Urinary bladder (tissue), 4 donors: ENCODE measurements around the gene LDLRAD4. TPM values are rescaled to one million over a fixed set of nuclear protein-coding genes. Genes with fewer than 3 reads are reported as not detected.

Experiments
- DNase-seq: peaks from one replicate; pipeline ENCODE4 v3.0.0-alpha.2; 2015; ENCODE audit errors: extremely low spot score
- H3K27ac ChIP-seq: one replicate; pipeline ENCODE4 v1.5.1; 2013; ENCODE audit warnings: low read depth, mild to moderate bottlenecking, moderate library complexity
- H3K36me3 ChIP-seq: one replicate; pipeline ENCODE4 v1.6.1; 2013; ENCODE audit warnings: mild to moderate bottlenecking, moderate library complexity; ENCODE audit not compliant: insufficient read depth
- H3K4me1 ChIP-seq: one replicate; pipeline ENCODE4 v1.6.1; 2013; ENCODE audit warnings: mild to moderate bottlenecking, moderate library complexity; ENCODE audit not compliant: insufficient read depth
- H3K4me3 ChIP-seq: one replicate; pipeline ENCODE4 v1.5.1; 2013; ENCODE audit warnings: low read depth, low read length
- WGBS: extraction: QIAGEN DNeasy Blood & Tissue Kit; methylation state at CpG from one replicate; pipeline ENCODE4 v1.1.7; 2013; 5-methylcytosine and 5-hydroxymethylcytosine counted together
- polyA plus RNA-seq: library from polyadenylated mRNA; stranded (reverse); fragments of 200-250 nt; gene quantifications from one replicate; pipeline ENCODE4 v1.2.3, GENCODE V29; 2013
- total RNA-seq: library from RNA; depleted of rRNA; stranded (reverse); fragments of >200 nt; gene quantifications from one replicate; pipeline ENCODE4 v1.2.3, GENCODE V29; 2014
- donor health status: healthy with polysubstance abuse.
- donor health status: healthy.

The LDLRAD4 gene
- total and polyA plus RNA-seq, 2 donors = 13.8 to 52.3 TPM

DNA sequence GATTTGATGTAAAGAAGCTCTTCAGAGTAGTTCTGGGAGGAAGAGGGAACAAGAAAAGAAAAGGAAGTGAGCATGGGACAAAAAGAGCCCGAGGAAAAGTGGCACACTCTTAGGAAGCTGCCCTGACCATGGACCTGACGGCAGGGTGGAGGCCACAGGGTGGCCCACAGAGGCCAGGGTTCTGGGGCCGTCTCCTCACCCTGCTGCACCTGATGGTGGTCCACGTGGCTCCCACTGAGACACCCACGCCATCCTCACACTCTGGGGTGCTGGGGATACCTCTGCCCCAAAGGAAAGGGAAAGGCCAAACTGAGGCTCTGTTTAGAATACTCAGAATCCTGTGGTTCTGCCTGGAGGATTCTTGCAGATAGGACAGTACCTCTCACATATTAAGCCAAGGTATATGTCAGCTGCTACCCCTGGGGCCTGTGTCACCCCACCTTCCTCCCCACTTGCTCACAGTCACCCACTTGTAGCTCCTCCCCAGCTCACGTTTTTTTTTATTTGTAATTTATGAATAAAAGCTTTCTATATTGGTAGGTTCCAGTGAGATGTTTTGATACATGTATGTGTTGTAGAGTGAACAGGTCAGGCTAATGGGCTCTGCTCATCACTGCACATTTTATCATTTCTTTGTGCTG, 171.1 kb downstream of the LDLRAD4 start:
- no peak for DNase-seq
- H3K27ac ChIP-seq = no peak overlapping the region
- no peaks in the 10 kb centered on the region for H3K36me3 ChIP-seq
- H3K4me1 ChIP-seq = no peaks in the 10 kb centered on the region
- 87% methylated on average over 6 of the region's 6 CpGs for WGBS
- no peak overlapping the region for H3K4me3 ChIP-seq

DNA sequence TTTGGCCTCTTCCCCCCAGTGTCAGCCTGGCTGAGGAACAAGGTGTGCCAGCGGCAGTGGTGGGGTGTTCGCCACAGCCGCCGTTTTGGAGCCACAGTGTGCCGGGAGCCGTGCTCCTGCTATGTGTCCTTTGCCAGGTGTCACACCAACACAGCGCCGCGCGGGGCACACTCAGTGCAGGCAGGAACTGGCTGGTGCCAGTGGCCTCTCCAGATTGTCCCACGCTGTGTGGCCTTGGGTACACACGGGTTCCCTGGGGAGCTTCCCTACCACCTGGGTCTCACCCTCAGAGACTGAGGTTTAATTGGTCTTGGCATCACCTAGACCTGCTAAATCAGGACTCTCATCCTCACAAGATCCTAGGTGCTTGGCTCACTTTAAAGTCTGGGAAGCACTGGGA, 171.6 kb downstream of the LDLRAD4 start:
- Histone ChIP-seq H3K4me1 (no peaks in the 10 kb centered on the region), H3K27ac (no peak overlapping the region), H3K4me3 (no peak overlapping the region), H3K36me3 (no peaks in the 10 kb centered on the region)
- no peak for DNase-seq
- 98% methylated on average over 12 of the region's 12 CpGs for WGBS

- WGBS = 95% methylated on average over 4 of the region's 4 CpGs
- DNase-seq = no peak
- H3K4me1 ChIP-seq = no peaks in the 10 kb centered on the region
- no peaks in the 10 kb centered on the region for H3K36me3 ChIP-seq
- H3K27ac ChIP-seq = no peak overlapping the region
- no peak overlapping the region for H3K4me3 ChIP-seq
These were observed 172.2 kb downstream of the LDLRAD4 start for GRCh38 chr18:13390711-13391110.

- Histone ChIP-seq H3K36me3 (no peaks in the 10 kb centered on the region), H3K4me1 (no peaks in the 10 kb centered on the region), H3K27ac (no peak overlapping the region), H3K4me3 (no peak overlapping the region)
- DNase-seq = no peak
- 96% methylated on average over 12 of the region's 12 CpGs for WGBS
These were observed 173.6 kb downstream of the LDLRAD4 start for GRCh38 chr18:13392029-13392750.

DNA sequence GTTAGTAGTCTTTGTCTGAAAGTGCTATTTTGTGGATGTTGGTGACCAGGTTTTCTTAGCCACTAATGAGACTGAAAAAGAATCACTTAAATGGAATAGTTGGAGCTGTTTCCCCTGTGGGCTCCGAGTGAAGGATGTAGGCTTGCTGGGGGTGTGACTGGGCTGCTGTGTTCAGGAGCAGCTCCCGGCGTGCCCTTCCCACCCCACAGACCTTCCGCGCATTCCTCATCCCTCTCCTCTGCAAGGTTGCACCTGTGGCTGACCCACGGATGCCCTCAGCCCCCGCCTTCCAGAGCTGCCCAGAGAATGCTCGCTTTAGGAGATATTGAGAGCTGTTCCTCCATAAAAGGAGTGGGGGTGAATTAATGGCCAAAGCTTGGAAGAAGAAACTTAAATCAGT, 174.3 kb downstream of the LDLRAD4 start:
- H3K27ac ChIP-seq = no peak overlapping the region
- 85% methylated on average over 8 of the region's 8 CpGs for WGBS
- no peaks in the 10 kb centered on the region for H3K4me1 ChIP-seq
- no peaks in the 10 kb centered on the region for H3K36me3 ChIP-seq
- DNase-seq = no peak
- no peak overlapping the region for H3K4me3 ChIP-seq

GRCh38 chr18:13393338-13393737, 174.8 kb downstream of the LDLRAD4 start:
- Histone ChIP-seq H3K4me1 (no peaks in the 10 kb centered on the region), H3K27ac (no peak overlapping the region), H3K36me3 (no peaks in the 10 kb centered on the region), H3K4me3 (no peak overlapping the region)
- WGBS = 80% methylated on average over 11 of the region's 11 CpGs
- no peak for DNase-seq

DNA sequence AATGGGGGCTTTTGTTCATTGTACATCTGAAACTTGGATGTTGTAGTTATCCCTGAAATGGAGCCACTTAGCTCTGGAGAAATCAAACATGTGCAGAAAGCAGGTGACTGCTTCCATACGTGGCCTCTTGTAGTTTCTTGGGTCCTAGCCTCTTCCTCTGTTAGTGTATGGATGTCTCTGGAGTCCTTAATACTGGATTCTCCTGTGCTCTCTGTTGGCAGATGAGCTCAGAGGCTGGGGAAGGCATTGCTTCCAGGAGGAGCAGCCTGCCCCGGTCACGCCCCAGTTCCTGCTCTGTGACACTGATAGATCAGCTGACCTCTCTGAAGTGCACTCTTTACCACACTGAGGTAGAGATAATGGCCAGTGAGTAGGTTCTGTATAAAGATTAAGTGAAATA, 176.2 kb downstream of the LDLRAD4 start:
- 67% methylated on average over 3 of the region's 3 CpGs for WGBS

GRCh38 chr18:13395577-13395976, 177.0 kb downstream of the LDLRAD4 start:
- H3K36me3 ChIP-seq = no peaks in the 10 kb centered on the region
- DNase-seq = no peak
- WGBS = 94% methylated on average over 22 of the region's 22 CpGs

More for the DNA sequence above, 176.2 kb downstream of the LDLRAD4 start:
- no peaks in the 10 kb centered on the region for H3K36me3 ChIP-seq
- H3K4me1 ChIP-seq = no peaks in the 10 kb centered on the region
- DNase-seq = no peak
- no peak overlapping the region for H3K4me3 ChIP-seq
- H3K27ac ChIP-seq = no peak overlapping the region

DNA sequence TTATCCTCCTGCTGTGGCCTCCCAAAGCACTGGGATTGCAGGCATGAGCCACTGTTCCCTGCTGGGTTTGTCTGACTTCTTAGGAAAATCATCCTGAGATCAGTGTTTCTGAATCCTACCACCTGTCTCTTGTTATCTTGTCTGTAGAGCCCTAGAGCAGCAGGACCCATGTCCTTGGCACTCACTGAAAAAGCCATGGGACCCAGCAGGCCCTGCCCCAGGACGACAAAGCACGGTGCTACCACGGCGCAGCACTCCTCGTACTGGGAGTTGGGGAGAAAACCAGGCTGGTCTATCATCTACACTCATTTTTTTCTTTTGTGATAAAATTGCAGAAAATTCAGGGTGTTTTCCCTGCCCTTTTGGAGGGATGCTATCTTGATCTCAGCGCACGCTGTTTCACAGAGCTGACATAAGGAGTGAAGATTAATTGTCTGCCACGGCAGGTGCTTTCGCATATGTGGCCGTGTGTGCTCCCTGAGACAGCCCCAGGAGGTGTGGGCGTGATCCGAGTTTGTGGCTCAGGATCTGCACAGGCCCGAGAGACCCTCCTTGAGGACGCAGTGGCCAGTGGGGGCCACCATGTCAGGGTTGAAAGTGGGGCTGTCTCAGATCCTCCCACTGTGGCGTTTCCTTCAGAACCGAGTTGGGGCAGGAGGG, 179.1 kb downstream of the LDLRAD4 start:
- WGBS = 89% methylated on average over 16 of the region's 16 CpGs
- no peaks in the 10 kb centered on the region for H3K36me3 ChIP-seq
- no peak overlapping the region for H3K27ac ChIP-seq
- no peak for DNase-seq
- no peaks in the 10 kb centered on the region for H3K4me1 ChIP-seq
- no peak overlapping the region for H3K4me3 ChIP-seq

More at GRCh38 chr18:13395577-13395976, 177.0 kb downstream of the LDLRAD4 start:
- Histone ChIP-seq H3K27ac (no peak overlapping the region), H3K4me1 (no peaks in the 10 kb centered on the region), H3K4me3 (no peak overlapping the region)

- no peaks in the 10 kb centered on the region for H3K4me1 ChIP-seq
- 93% methylated on average over 11 of the region's 11 CpGs for WGBS
- H3K4me3 ChIP-seq = no peak overlapping the region
- H3K36me3 ChIP-seq = no peaks in the 10 kb centered on the region
- H3K27ac ChIP-seq = no peak overlapping the region
- no peak for DNase-seq
These were observed 180.1 kb downstream of the LDLRAD4 start for GRCh38 chr18:13398631-13399030.

DNA sequence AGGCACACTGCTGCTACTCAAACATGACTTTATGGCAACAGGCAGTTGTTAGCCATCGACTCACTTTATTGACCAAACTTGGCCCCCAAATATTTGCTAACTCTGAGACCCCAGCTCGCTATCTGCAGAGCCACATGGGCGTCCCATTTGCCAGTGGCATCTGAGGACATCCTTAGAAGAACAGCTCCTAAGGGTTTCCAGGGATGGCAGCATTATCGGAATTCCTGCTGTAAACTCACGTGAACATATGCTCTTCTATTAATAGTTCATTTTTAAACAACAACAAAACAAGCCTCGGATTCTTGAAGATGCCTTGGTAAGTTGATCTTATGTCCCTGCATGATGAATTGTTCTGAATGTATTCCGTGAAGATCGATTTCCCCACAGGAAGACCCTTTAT, 181.0 kb downstream of the LDLRAD4 start:
- DNase-seq = no peak
- Histone ChIP-seq H3K4me3 (no peak overlapping the region), H3K4me1 (no peaks in the 10 kb centered on the region), H3K36me3 (no peaks in the 10 kb centered on the region), H3K27ac (no peak overlapping the region)
- WGBS = 67% methylated on average over 8 of the region's 8 CpGs

DNA sequence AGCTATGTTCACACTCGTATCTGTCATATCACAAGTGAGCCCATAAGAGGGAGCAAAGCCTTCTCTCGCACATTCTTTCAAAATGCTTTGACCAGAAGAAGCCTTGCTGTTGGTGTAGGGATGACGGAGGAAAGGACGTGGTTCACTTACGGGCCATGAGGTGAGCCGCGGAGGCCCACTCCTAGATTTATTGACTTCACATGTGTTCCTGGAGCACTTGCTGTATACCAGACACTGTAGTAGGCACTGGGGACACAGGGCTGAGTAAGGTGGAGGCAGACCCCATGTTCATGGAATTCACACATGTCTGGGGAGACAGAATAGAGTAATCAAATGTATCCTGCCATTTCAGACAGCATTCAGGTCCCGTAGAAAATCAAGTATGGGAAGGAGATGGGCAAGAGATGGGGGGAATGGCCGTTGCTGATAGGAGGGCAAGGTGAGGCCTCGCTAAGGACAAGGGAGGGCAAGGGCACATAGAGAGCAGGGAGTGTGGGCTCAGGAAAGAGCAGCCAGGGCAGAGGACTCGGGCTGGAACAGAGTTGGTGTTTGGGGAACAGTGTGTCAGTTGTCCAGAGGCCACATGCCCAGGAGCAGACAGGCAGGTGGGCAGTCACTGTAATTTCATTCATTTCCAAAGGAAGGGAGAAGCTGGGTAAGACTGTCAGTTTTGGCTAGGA, 182.2 kb downstream of the LDLRAD4 start:
- Histone ChIP-seq H3K4me3 (no peak overlapping the region), H3K36me3 (no peaks in the 10 kb centered on the region), H3K4me1 (no peaks in the 10 kb centered on the region), H3K27ac (no peak overlapping the region)
- 95% methylated on average over 11 of the region's 11 CpGs for WGBS
- no peak for DNase-seq

DNA sequence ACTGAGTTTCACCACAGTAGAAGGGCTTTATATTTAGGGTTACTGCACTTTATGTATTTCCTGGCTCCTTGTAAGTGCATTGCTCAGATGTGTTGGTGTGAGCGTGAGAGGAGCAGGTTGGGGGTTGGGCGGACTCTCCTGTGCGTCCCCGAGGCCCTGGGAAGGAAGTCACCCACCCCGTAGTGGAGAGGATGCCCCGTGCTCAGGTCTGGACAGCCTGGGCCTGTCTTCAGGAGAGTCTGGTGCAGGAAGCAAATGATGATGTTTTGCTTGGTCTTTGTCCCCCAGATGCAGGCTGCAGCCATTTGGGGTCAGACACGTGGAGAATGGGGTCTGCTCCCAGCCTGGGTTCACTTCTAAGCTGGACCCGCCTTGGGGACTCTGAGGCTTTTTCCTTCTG, 182.8 kb downstream of the LDLRAD4 start:
- DNase-seq = no peak
- WGBS = 81% methylated on average over 8 of the region's 8 CpGs
- H3K36me3 ChIP-seq = no peaks in the 10 kb centered on the region
- H3K4me3 ChIP-seq = no peak overlapping the region
- no peak overlapping the region for H3K27ac ChIP-seq
- H3K4me1 ChIP-seq = no peaks in the 10 kb centered on the region
